Measurements from ENCODE around the gene NLGN2. TPM values are rescaled to one million over a fixed set of nuclear protein-coding genes. Genes with fewer than 3 reads are reported as not detected.

NLGN2 gene
- total RNA-seq, 4 donors from 2014 or later, result 12.0 to 30.2 (median 19.0) TPM

GRCh38 chr17:7411427-7411750, 3.7 kb downstream of the NLGN2 start:
- WGBS, result 85% methylated on average over 6 of the region's 8 CpGs
- H3K36me3 ChIP-seq, result peaks cover 0 to 58% (median 27%) of the 10 kb centered on the region in 4 donors

GRCh38 chr17:7413346-7413985, 5.8 kb downstream of the NLGN2 start:
- H3K4me1 ChIP-seq, result no peaks in the 10 kb centered on the region
- H3K9me3 ChIP-seq, result no peaks in the 10 kb centered on the region
- 60% methylated on average over 4 of the region's 6 CpGs for WGBS
- H3K27ac ChIP-seq (replicated peaks in 1 of 4), result no peak overlapping the region
- no peaks in the 10 kb centered on the region for H3K27me3 ChIP-seq
- peaks cover 0 to 69% (median 33%) of the 10 kb centered on the region in 4 donors for H3K36me3 ChIP-seq
- intact Hi-C loops (cut with DNase I), result no loop called here
- H3K4me3 ChIP-seq, result no peak overlapping the region
- DNase-seq (ENCODE audit: extremely low spot score), result no peak
- TF ChIP-seq POLR2AphosphoS5 (IDR thresholded peaks at IDR 0.05) (no peak), POLR2A (IDR thresholded peaks at IDR 0.05; ENCODE audit: low read depth) (no peak), EP300 (IDR thresholded peaks at IDR 0.05) (no peak)
- TF ChIP-seq, protein P1, sequence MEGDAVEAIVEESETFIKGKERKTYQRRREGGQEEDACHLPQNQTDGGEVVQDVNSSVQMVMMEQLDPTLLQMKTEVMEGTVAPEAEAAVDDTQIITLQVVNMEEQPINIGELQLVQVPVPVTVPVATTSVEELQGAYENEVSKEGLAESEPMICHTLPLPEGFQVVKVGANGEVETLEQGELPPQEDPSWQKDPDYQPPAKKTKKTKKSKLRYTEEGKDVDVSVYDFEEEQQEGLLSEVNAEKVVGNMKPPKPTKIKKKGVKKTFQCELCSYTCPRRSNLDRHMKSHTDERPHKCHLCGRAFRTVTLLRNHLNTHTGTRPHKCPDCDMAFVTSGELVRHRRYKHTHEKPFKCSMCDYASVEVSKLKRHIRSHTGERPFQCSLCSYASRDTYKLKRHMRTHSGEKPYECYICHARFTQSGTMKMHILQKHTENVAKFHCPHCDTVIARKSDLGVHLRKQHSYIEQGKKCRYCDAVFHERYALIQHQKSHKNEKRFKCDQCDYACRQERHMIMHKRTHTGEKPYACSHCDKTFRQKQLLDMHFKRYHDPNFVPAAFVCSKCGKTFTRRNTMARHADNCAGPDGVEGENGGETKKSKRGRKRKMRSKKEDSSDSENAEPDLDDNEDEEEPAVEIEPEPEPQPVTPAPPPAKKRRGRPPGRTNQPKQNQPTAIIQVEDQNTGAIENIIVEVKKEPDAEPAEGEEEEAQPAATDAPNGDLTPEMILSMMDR (IDR thresholded peaks at IDR 0.05), result no peak

More at GRCh38 chr17:7411427-7411750, 3.7 kb downstream of the NLGN2 start:
- intact Hi-C loops (cut with DNase I), result no loop called here
- Histone ChIP-seq H3K4me3 (no peak overlapping the region), H3K9me3 (no peaks in the 10 kb centered on the region), H3K4me1 (peaks cover 0 to 18% (median 6%) of the 10 kb centered on the region in 4 donors), H3K27ac (replicated peaks in 1 of 4) (no peak overlapping the region), H3K27me3 (no peaks in the 10 kb centered on the region)
- DNase-seq (ENCODE audit: extremely low spot score), result no peak
- TF ChIP-seq, protein P1 (IDR thresholded peaks at IDR 0.05), result no peak
- no peak for TF ChIP-seq EP300 (IDR thresholded peaks at IDR 0.05)
- TF ChIP-seq POLR2AphosphoS5 (IDR thresholded peaks at IDR 0.05), result no peak
- TF ChIP-seq POLR2A (IDR thresholded peaks at IDR 0.05; ENCODE audit: low read depth), result no peak

DNA sequence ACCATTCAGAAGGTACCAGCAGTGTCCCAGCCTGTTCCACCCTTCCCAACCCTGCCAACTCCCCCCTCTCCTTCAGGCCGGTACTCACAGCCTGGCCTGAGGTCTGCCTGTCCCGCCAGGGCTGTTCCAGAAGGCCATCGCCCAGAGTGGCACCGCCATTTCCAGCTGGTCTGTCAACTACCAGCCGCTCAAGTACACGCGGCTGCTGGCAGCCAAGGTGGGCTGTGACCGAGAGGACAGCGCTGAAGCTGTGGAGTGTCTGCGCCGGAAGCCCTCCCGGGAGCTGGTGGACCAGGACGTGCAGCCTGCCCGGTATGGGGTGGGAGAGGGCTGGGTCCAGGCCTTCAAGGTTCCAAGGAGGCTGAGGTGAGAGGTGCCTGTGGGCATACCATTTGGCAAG, 7.2 kb downstream of the NLGN2 start:
- TF ChIP-seq POLR2AphosphoS5 (IDR thresholded peaks at IDR 0.05) (no peak), EP300 (IDR thresholded peaks at IDR 0.05) (no peak), POLR2A (IDR thresholded peaks at IDR 0.05; ENCODE audit: low read depth) (no peak)
- TF ChIP-seq, protein P1 (IDR thresholded peaks at IDR 0.05), result no peak
- Histone ChIP-seq H3K4me1 (no peaks in the 10 kb centered on the region), H3K36me3 (peaks cover 0 to 55% (median 26%) of the 10 kb centered on the region in 4 donors), H3K27me3 (no peaks in the 10 kb centered on the region), H3K4me3 (no peak overlapping the region), H3K9me3 (no peaks in the 10 kb centered on the region), H3K27ac (replicated peaks in 1 of 4) (no peak overlapping the region)
- intact Hi-C loops (cut with DNase I), result no loop called here
- WGBS, result 83% methylated on average over 12 of the region's 14 CpGs
- no peak for DNase-seq (ENCODE audit: extremely low spot score)

- Histone ChIP-seq H3K4me1 (no peaks in the 10 kb centered on the region), H3K27ac (replicated peaks in 1 of 4) (no peak overlapping the region), H3K36me3 (peaks cover 0 to 46% (median 21%) of the 10 kb centered on the region in 4 donors), H3K27me3 (no peaks in the 10 kb centered on the region), H3K9me3 (no peaks in the 10 kb centered on the region), H3K4me3 (no peak overlapping the region)
- intact Hi-C loops (cut with DNase I), result no loop called here
- no peak for DNase-seq (ENCODE audit: extremely low spot score)
- no peak for TF ChIP-seq POLR2A (IDR thresholded peaks at IDR 0.05; ENCODE audit: low read depth)
- TF ChIP-seq EP300 (IDR thresholded peaks at IDR 0.05), result no peak
- no peak for TF ChIP-seq POLR2AphosphoS5 (IDR thresholded peaks at IDR 0.05)
- TF ChIP-seq, protein P1 (IDR thresholded peaks at IDR 0.05), result no peak
- 97% methylated on average over 17 of the region's 23 CpGs for WGBS
Observed at GRCh38 chr17:7415784-7416183, 8.1 kb downstream of the NLGN2 start.

GRCh38 chr17:7416323-7416722, 8.7 kb downstream of the NLGN2 start:
- H3K27ac ChIP-seq (replicated peaks in 1 of 4), result no peak overlapping the region
- no peak for DNase-seq (ENCODE audit: extremely low spot score)
- no peaks in the 10 kb centered on the region for H3K27me3 ChIP-seq
- no peaks in the 10 kb centered on the region for H3K9me3 ChIP-seq
- H3K4me3 ChIP-seq, result no peak overlapping the region
- H3K36me3 ChIP-seq, result peaks cover 0 to 40% (median 19%) of the 10 kb centered on the region in 4 donors
- TF ChIP-seq, protein P1 (IDR thresholded peaks at IDR 0.05), result peak in 1 of 3 experiments; percentile 7
- TF ChIP-seq POLR2AphosphoS5 (IDR thresholded peaks at IDR 0.05), result no peak
- H3K4me1 ChIP-seq, result no peaks in the 10 kb centered on the region
- 81% methylated on average over 5 of the region's 6 CpGs for WGBS
- intact Hi-C loops (cut with DNase I), result no loop called here
